Fibroblast of mammary gland (primary cell): ENCODE results near the gene HEATR1.
"Not testable (repeated sequence)": the region's sequence is repeated elsewhere in the genome, so short reads cannot be mapped to it uniquely, and the experiment has no call there.

ENCODE experiments used
- DNase-seq: peaks from one replicate; pipeline ENCODE4 v3.0.0-alpha.2; 2010; ENCODE audit warnings: low read depth
- H3K4me3 ChIP-seq: 2 replicates; pipeline ENCODE4 v1.5.1; 2011; ENCODE audit warnings: low read depth, mild to moderate bottlenecking, low read length, moderate library complexity; ENCODE audit not compliant: control insufficient read depth
- CTCF ChIP-seq: conservative IDR thresholded peaks from 2 replicates; pipeline ENCODE4 v1.5.1; 2011; ENCODE audit warnings: low read depth, low read length, inconsistent platforms; ENCODE audit not compliant: control insufficient read depth, insufficient read depth

HEATR1 gene

GRCh38 chr1:236514703-236515442, 89.4 kb downstream of the HEATR1 start:
- no peak for TF ChIP-seq CTCF
- DNase-seq: no peak
- H3K4me3 ChIP-seq: no peak overlapping the region

GRCh38 chr1:236511735-236512418, 92.4 kb downstream of the HEATR1 start:
- no peak for DNase-seq
- no peak for TF ChIP-seq CTCF
- H3K4me3 ChIP-seq: no peak overlapping the region

- no peak overlapping the region for H3K4me3 ChIP-seq
- no peak for DNase-seq
- TF ChIP-seq CTCF: no peak
Observed at GRCh38 chr1:236509647-236510401, 94.5 kb downstream of the HEATR1 start.

- no peak overlapping the region for H3K4me3 ChIP-seq
- no peak for TF ChIP-seq CTCF
- no peak for DNase-seq
Observed at GRCh38 chr1:236509203-236509602, 95.1 kb downstream of the HEATR1 start.

- H3K4me3 ChIP-seq: no peak overlapping the region
- no peak for TF ChIP-seq CTCF
- no peak for DNase-seq
Observed at GRCh38 chr1:236508593-236509027, 95.7 kb downstream of the HEATR1 start.

- DNase-seq: no peak
- TF ChIP-seq CTCF: no peak
Observed at GRCh38 chr1:236507022-236507700, 97.2 kb downstream of the HEATR1 start.

GRCh38 chr1:236504338-236504737, 100.0 kb downstream of the HEATR1 start:
- H3K4me3 ChIP-seq: not testable (repeated sequence)

More at GRCh38 chr1:236507022-236507700, 97.2 kb downstream of the HEATR1 start:
- no peak overlapping the region for H3K4me3 ChIP-seq

More at GRCh38 chr1:236504338-236504737, 100.0 kb downstream of the HEATR1 start:
- not testable (repeated sequence) for DNase-seq
